ENCODE results near the gene CMIP.
A peak's percentile ranks its signal among the peaks of the same experiment; 100 is the strongest.

Gene CMIP

GRCh38 chr16:81646561-81646960 is 202.0 kb downstream of the CMIP start:
- DNase-seq = no peak

GRCh38 chr16:81647527-81647926 is 202.9 kb downstream of the CMIP start:
- DNase-seq = no peak

- DNase-seq = no peak
Measured at GRCh38 chr16:81649561-81650184, 205.1 kb downstream of the CMIP start.

GRCh38 chr16:81650281-81650680 is 205.7 kb downstream of the CMIP start:
- DNase-seq = no peak

- peak; percentile 75 for DNase-seq
Measured at GRCh38 chr16:81650982-81651562, 206.5 kb downstream of the CMIP start.

GRCh38 chr16:81651758-81652718 is 207.4 kb downstream of the CMIP start:
- DNase-seq = no peak

GRCh38 chr16:81652798-81653505 is 208.3 kb downstream of the CMIP start:
- DNase-seq = no peak

GRCh38 chr16:81654346-81654745 is 209.7 kb downstream of the CMIP start:
- DNase-seq = no peak

GRCh38 chr16:81655469-81656162 is 211.0 kb downstream of the CMIP start:
- DNase-seq = no peak

- DNase-seq = no peak
Measured at GRCh38 chr16:81657224-81657623, 212.6 kb downstream of the CMIP start.

- peak; percentile 77 for DNase-seq
Measured at GRCh38 chr16:81657781-81658180, 213.2 kb downstream of the CMIP start.

- DNase-seq = peak; percentile 77
Measured at GRCh38 chr16:81658373-81658772, 213.8 kb downstream of the CMIP start.

- DNase-seq = no peak
Measured at GRCh38 chr16:81659249-81659648, 214.6 kb downstream of the CMIP start.

- no peak for DNase-seq
Measured at GRCh38 chr16:81661082-81661481, 216.5 kb downstream of the CMIP start.

GRCh38 chr16:81664153-81664552 is 219.5 kb downstream of the CMIP start:
- no peak for DNase-seq

- no peak for DNase-seq
Measured at GRCh38 chr16:81665588-81665987, 221.0 kb downstream of the CMIP start.

GRCh38 chr16:81666113-81666512 is 221.5 kb downstream of the CMIP start:
- DNase-seq = no peak

- no peak for DNase-seq
Measured at GRCh38 chr16:81668243-81669097, 223.9 kb downstream of the CMIP start.

- DNase-seq = no peak
Measured at GRCh38 chr16:81669473-81670350, 225.1 kb downstream of the CMIP start.
